ENCODE data around the gene JAK1.
A peak's percentile ranks its signal among the peaks of the same experiment; 100 is the strongest.
"Not testable (repeated sequence)": the region's sequence is repeated elsewhere in the genome, so short reads cannot be mapped to it uniquely, and the experiment has no call there.

JAK1 gene

GRCh38 chr1:64920941-64921589 lies 45.3 kb downstream of the JAK1 start:
- DNase-seq (ENCODE audit: low read depth): no peak

- DNase-seq (ENCODE audit: low read depth): not testable (repeated sequence)
Measured at GRCh38 chr1:64919120-64919519, 47.2 kb downstream of the JAK1 start.

- DNase-seq (ENCODE audit: low read depth): no peak
Measured at GRCh38 chr1:64917907-64918306, 48.4 kb downstream of the JAK1 start.

- DNase-seq (ENCODE audit: low read depth): no peak
Measured at GRCh38 chr1:64917328-64917861, 49.0 kb downstream of the JAK1 start.

GRCh38 chr1:64915381-64916274 lies 50.7 kb downstream of the JAK1 start:
- no peak for DNase-seq (ENCODE audit: low read depth)

GRCh38 chr1:64913361-64914015 lies 52.9 kb downstream of the JAK1 start:
- no peak for DNase-seq (ENCODE audit: low read depth)

GRCh38 chr1:64912191-64912590 lies 54.2 kb downstream of the JAK1 start:
- no peak for DNase-seq (ENCODE audit: low read depth)

GRCh38 chr1:64911326-64911725 lies 55.0 kb downstream of the JAK1 start:
- DNase-seq (ENCODE audit: low read depth): no peak

- no peak for DNase-seq (ENCODE audit: low read depth)
Measured at GRCh38 chr1:64909031-64909430, 57.3 kb downstream of the JAK1 start.

GRCh38 chr1:64908575-64908974 lies 57.8 kb downstream of the JAK1 start:
- no peak for DNase-seq (ENCODE audit: low read depth)

GRCh38 chr1:64906447-64906846 lies 59.9 kb downstream of the JAK1 start:
- DNase-seq (ENCODE audit: low read depth): no peak

GRCh38 chr1:64903593-64903992 lies 62.8 kb downstream of the JAK1 start:
- no peak for DNase-seq (ENCODE audit: low read depth)

- DNase-seq (ENCODE audit: low read depth): no peak
Measured at GRCh38 chr1:64901663-64902062, 64.7 kb downstream of the JAK1 start.

GRCh38 chr1:64900916-64901315 lies 65.4 kb downstream of the JAK1 start:
- DNase-seq (ENCODE audit: low read depth): no peak

GRCh38 chr1:64898107-64898861 lies 68.1 kb downstream of the JAK1 start:
- DNase-seq (ENCODE audit: low read depth): peak; percentile 30

GRCh38 chr1:64896551-64896950 lies 69.8 kb downstream of the JAK1 start:
- no peak for DNase-seq (ENCODE audit: low read depth)

GRCh38 chr1:64895500-64895899 lies 70.8 kb downstream of the JAK1 start:
- no peak for DNase-seq (ENCODE audit: low read depth)

GRCh38 chr1:64894438-64895196 lies 71.7 kb downstream of the JAK1 start:
- DNase-seq (ENCODE audit: low read depth): no peak

- no peak for DNase-seq (ENCODE audit: low read depth)
Measured at GRCh38 chr1:64893921-64894320, 72.4 kb downstream of the JAK1 start.

GRCh38 chr1:64892576-64893573 lies 73.5 kb downstream of the JAK1 start:
- DNase-seq (ENCODE audit: low read depth): no peak

All from stimulated activated CD4-positive, alpha-beta T cell treated with anti-CD3 and anti-CD28 coated beads, Interleukin-2, amount 100 ng/mL, for 4 hours (primary cell).